GM21723 (cell line): ENCODE measurements around the gene CDIP1.
"Not testable (repeated sequence)": the region's sequence is repeated elsewhere in the genome, so short reads cannot be mapped to it uniquely, and the experiment has no call there.

Experiments used
- ATAC-seq: cut with Tn5 transposase; IDR thresholded peaks from one replicate; pipeline ENCODE4 v1.9.1; 2021; ENCODE audit warnings: mild to moderate bottlenecking, moderate library complexity; ENCODE audit not compliant: unreplicated experiment

CDIP1 gene

GRCh38 chr16:4538350-4539235 lies at the start of gene CDIP1:
CDIP1 (minus strand) TSS chr16:4538773; CDS start chr16:4514130, 24,643 bp downstream.
- ATAC-seq: peak; percentile 82

GRCh38 chr16:4586291-4586690 lies 47.7 kb upstream of the CDIP1 start:
- no peak for ATAC-seq

- no peak for ATAC-seq
Observed at GRCh38 chr16:4583906-4584305, 45.3 kb upstream of the CDIP1 start.

GRCh38 chr16:4580250-4580649 lies 41.7 kb upstream of the CDIP1 start:
- ATAC-seq: no peak

- no peak for ATAC-seq
Observed at GRCh38 chr16:4578961-4579530, 40.5 kb upstream of the CDIP1 start.

GRCh38 chr16:4576008-4576407 lies 37.4 kb upstream of the CDIP1 start:
- ATAC-seq: no peak

GRCh38 chr16:4574919-4575705 lies 36.5 kb upstream of the CDIP1 start:
- ATAC-seq: no peak

- not testable (repeated sequence) for ATAC-seq
Observed at GRCh38 chr16:4573926-4574325, 35.4 kb upstream of the CDIP1 start.

- no peak for ATAC-seq
Observed at GRCh38 chr16:4572715-4573114, 34.1 kb upstream of the CDIP1 start.

- ATAC-seq: no peak
Observed at GRCh38 chr16:4570688-4571321, 32.2 kb upstream of the CDIP1 start.

GRCh38 chr16:4570086-4570485 lies 31.5 kb upstream of the CDIP1 start:
- ATAC-seq: no peak

- no peak for ATAC-seq
Observed at GRCh38 chr16:4566144-4566543, 27.6 kb upstream of the CDIP1 start.

- no peak for ATAC-seq
Observed at GRCh38 chr16:4564661-4565267, 26.2 kb upstream of the CDIP1 start.

GRCh38 chr16:4561596-4561995 lies 23.0 kb upstream of the CDIP1 start:
- no peak for ATAC-seq

- no peak for ATAC-seq
Observed at GRCh38 chr16:4557973-4558372, 19.4 kb upstream of the CDIP1 start.

GRCh38 chr16:4556580-4556979 lies 18.0 kb upstream of the CDIP1 start:
- ATAC-seq: no peak

- no peak for ATAC-seq
Observed at GRCh38 chr16:4556112-4556511, 17.5 kb upstream of the CDIP1 start, which contains the start of gene C16orf96. C16orf96 (plus strand) TSS chr16:4556340; CDS start chr16:4556490, 150 bp downstream.

- no peak for ATAC-seq
Observed at GRCh38 chr16:4552541-4552940, 14.0 kb upstream of the CDIP1 start.

- ATAC-seq: no peak
Observed at GRCh38 chr16:4550591-4550990, 12.0 kb upstream of the CDIP1 start.

- no peak for ATAC-seq
Observed at GRCh38 chr16:4548124-4548523, 9.6 kb upstream of the CDIP1 start.

- ATAC-seq: no peak
Observed at GRCh38 chr16:4544473-4544872, 5.9 kb upstream of the CDIP1 start.
